Iris pigment epithelial cell (primary cell): ENCODE data around the gene CHEK1.
"Not testable (repeated sequence)": the region's sequence is repeated elsewhere in the genome, so short reads cannot be mapped to it uniquely, and the experiment has no call there.

ENCODE experiments used
- DNase-seq: peaks from one replicate; pipeline ENCODE4 v3.0.0-alpha.2; 2011; ENCODE audit warnings: low read depth

Gene CHEK1

GRCh38 chr11:125701018-125701610, 76.2 kb downstream of the CHEK1 start:
- DNase-seq, result no peak

- DNase-seq, result no peak
Observed at GRCh38 chr11:125701858-125702621, 77.1 kb downstream of the CHEK1 start.

GRCh38 chr11:125704686-125705085, 79.7 kb downstream of the CHEK1 start:
- not testable (repeated sequence) for DNase-seq

GRCh38 chr11:125720781-125721180, 95.8 kb downstream of the CHEK1 start:
- no peak for DNase-seq

GRCh38 chr11:125724125-125724524, 99.2 kb downstream of the CHEK1 start:
- DNase-seq, result peak; percentile 47
